ENCODE results near the gene COLQ. TPM values are rescaled to one million over a fixed set of nuclear protein-coding genes. Genes with fewer than 3 reads are reported as not detected.

The COLQ gene
- total RNA-seq, 3 donors from 2014 or later = 0.71 to 1.3 (median 1.2) TPM

Other genes with a start within 250 kb of the COLQ start
- gene SH3BP5, start 189.1 kb downstream of the COLQ start, total RNA-seq = 10 to 100 TPM; 11.1 to 26.1 (median 12.9) TPM
- gene METTL6, start 94.2 kb downstream of the COLQ start, total RNA-seq = 10 to 100 TPM; 18.5 to 19.6 (median 18.8) TPM
- 10 to 100 TPM; 21.8 to 33.2 (median 30.7) TPM for gene EAF1, start 94.1 kb downstream of the COLQ start, total RNA-seq
- 10 to 100 TPM; 23.1 to 34.5 (median 29.6) TPM for gene HACL1, start 79.9 kb upstream of the COLQ start, total RNA-seq
- 1 to 10 TPM; 3.0 to 3.3 (median 3.0) TPM for gene BTD, start 80.0 kb upstream of the COLQ start, total RNA-seq

Measured in activated T-cell treated with anti-CD3 and anti-CD28 coated beads, Interleukin-2, amount 50 U/mL, for 4 hours (primary cell).